DOHH2 (cell line): ENCODE measurements around the gene CD79B.
"Not testable (repeated sequence)": the region's sequence is repeated elsewhere in the genome, so short reads cannot be mapped to it uniquely, and the experiment has no call there.

Experiments
- H3F3A ChIP-seq: fragments of 200-600 bp; sonication (generic), shearing (Covaris generic); 2 replicates; pipeline ENCODE4 v1.6.0; 2016; ENCODE audit warnings: antibody characterized with exemption, mild to moderate bottlenecking; ENCODE audit not compliant: control insufficient read depth, insufficient read depth
- H3K27ac ChIP-seq: fragments of 200-600 bp; sonication (generic); 2 replicates; pipeline ENCODE4 v1.5.1; 2014; ENCODE audit warnings: low read depth, mild to moderate bottlenecking, low read length, moderate library complexity
- H3K27me3 ChIP-seq: fragments of 200-600 bp; sonication (generic); 2 replicates; pipeline ENCODE4 v1.6.1; 2014; ENCODE audit warnings: mild to moderate bottlenecking, low read length, mixed read lengths; ENCODE audit not compliant: control insufficient read depth
- H3K36me3 ChIP-seq: fragments of 200-600 bp; sonication (generic); 2 replicates; pipeline ENCODE4 v1.6.1; 2014; ENCODE audit warnings: mild to moderate bottlenecking, low read length, moderate library complexity, mixed read lengths; ENCODE audit not compliant: control insufficient read depth
- H3K4me1 ChIP-seq: fragments of 200-600 bp; sonication (generic); 2 replicates; pipeline ENCODE4 v1.6.1; 2014; ENCODE audit warnings: mild to moderate bottlenecking, low read length, mixed read lengths; ENCODE audit not compliant: control insufficient read depth
- H3K4me2 ChIP-seq: fragments of 200-600 bp; sonication (generic); 2 replicates; pipeline ENCODE4 v1.6.0; 2014; ENCODE audit warnings: mild to moderate bottlenecking, low read length, moderate library complexity
- H3K4me3 ChIP-seq: fragments of 200-600 bp; sonication (generic); 2 replicates; pipeline ENCODE4 v1.5.1; 2014; ENCODE audit warnings: mild to moderate bottlenecking, low read length, mixed read lengths
- H3K79me2 ChIP-seq: fragments of 200-600 bp; sonication (generic); 2 replicates; pipeline ENCODE4 v1.6.1; 2014; ENCODE audit warnings: mild to moderate bottlenecking, low read length, mixed read lengths; ENCODE audit not compliant: control insufficient read depth
- H3K9me2 ChIP-seq: fragments of 200-600 bp; sonication (generic); replicated peaks from 2 replicates; pipeline ENCODE4 v1.6.1; 2014; ENCODE audit warnings: mild to moderate bottlenecking, low read length, mixed read lengths; ENCODE audit not compliant: control insufficient read depth
- H3K9me3 ChIP-seq: fragments of 200-600 bp; sonication (generic); 2 replicates; pipeline ENCODE4 v1.6.1; 2014; ENCODE audit warnings: antibody characterized with exemption, low read length, mixed read lengths; ENCODE audit not compliant: control insufficient read depth, insufficient read depth
- H4K20me1 ChIP-seq: fragments of 200-600 bp; sonication (generic); 2 replicates; pipeline ENCODE4 v1.6.0; 2014; ENCODE audit warnings: low read depth, mild to moderate bottlenecking, antibody characterized with exemption, low read length, moderate library complexity; ENCODE audit not compliant: control insufficient read depth, insufficient read depth
- CTCF ChIP-seq: fragments of 200-600 bp; sonication (generic); IDR thresholded peaks from one replicate; pipeline ENCODE4 v1.5.1; 2014; ENCODE audit warnings: antibody characterized with exemption, mild to moderate bottlenecking, low read depth, low read length; ENCODE audit not compliant: poor library complexity, severe bottlenecking
- EZH2phosphoT487 ChIP-seq: fragments of 200-600 bp; sonication (generic); IDR thresholded peaks from 2 replicates; pipeline ENCODE4 v1.6.1; 2017; ENCODE audit warnings: borderline replicate concordance, mild to moderate bottlenecking, antibody characterized with exemption, low read length, moderate library complexity, mixed read lengths

Gene CD79B

GRCh38 chr17:63919311-63919723 lies 12.8 kb downstream of the CD79B start:
- H3K4me2 ChIP-seq: peak overlapping the region; percentile 51
- H3K79me2 ChIP-seq: no peaks in the 10 kb centered on the region
- no peaks in the 10 kb centered on the region for H3K9me3 ChIP-seq
- H3K27me3 ChIP-seq: no peaks in the 10 kb centered on the region
- H3K36me3 ChIP-seq: no peaks in the 10 kb centered on the region
- no peaks in the 10 kb centered on the region for H3K9me2 ChIP-seq
- peaks cover 75% of the 10 kb centered on the region for H3K4me1 ChIP-seq
- TF ChIP-seq EZH2phosphoT487: no peak
- TF ChIP-seq CTCF: peak; percentile 87
- peaks cover 7% of the 10 kb centered on the region for H3F3A ChIP-seq
- no peak overlapping the region for H3K27ac ChIP-seq
- H3K4me3 ChIP-seq: no peak overlapping the region
- H4K20me1 ChIP-seq: no peaks in the 10 kb centered on the region

- peak within 1 kb of the TSS; percentile 51 for H3K4me2 ChIP-seq
- not testable (repeated sequence) for H3K27ac ChIP-seq, H3F3A ChIP-seq, H3K9me2 ChIP-seq, H4K20me1 ChIP-seq, H3K27me3 ChIP-seq, H3K79me2 ChIP-seq, H3K4me3 ChIP-seq, H3K36me3 ChIP-seq, H3K9me3 ChIP-seq
- H3K4me1 ChIP-seq: peaks cover 72% of the 10 kb centered on the region
Measured at GRCh38 chr17:63918789-63919305, 13.3 kb downstream of the CD79B start, which contains the start of gene GH1. TSS of gene GH1 (minus strand) at chr17:63918839. CDS start at chr17:63918776, 63 bp downstream.

- Histone ChIP-seq H3F3A (peaks cover 7% of the 10 kb centered on the region), H3K4me2 (no peak overlapping the region), H3K27me3 (no peaks in the 10 kb centered on the region), H3K4me3 (no peak overlapping the region), H3K27ac (no peak overlapping the region), H3K79me2 (no peaks in the 10 kb centered on the region), H3K36me3 (no peaks in the 10 kb centered on the region), H3K9me2 (no peaks in the 10 kb centered on the region), H3K9me3 (no peaks in the 10 kb centered on the region), H3K4me1 (peaks cover 66% of the 10 kb centered on the region), H4K20me1 (no peaks in the 10 kb centered on the region)
- no peak for TF ChIP-seq CTCF
- TF ChIP-seq EZH2phosphoT487: no peak
Measured at GRCh38 chr17:63918305-63918704, 13.8 kb downstream of the CD79B start.

GRCh38 chr17:63917646-63918045 lies 14.5 kb downstream of the CD79B start:
- H3K9me3 ChIP-seq: no peaks in the 10 kb centered on the region
- no peaks in the 10 kb centered on the region for H3K79me2 ChIP-seq
- H3K4me1 ChIP-seq: peaks cover 60% of the 10 kb centered on the region
- H3K9me2 ChIP-seq: no peaks in the 10 kb centered on the region
- no peak overlapping the region for H3K27ac ChIP-seq
- H3K36me3 ChIP-seq: no peaks in the 10 kb centered on the region
- H4K20me1 ChIP-seq: no peaks in the 10 kb centered on the region
- H3K27me3 ChIP-seq: no peaks in the 10 kb centered on the region
- TF ChIP-seq CTCF: no peak
- TF ChIP-seq EZH2phosphoT487: no peak
- peaks cover 3% of the 10 kb centered on the region; the same call in 1 of the 2 replicates for H3F3A ChIP-seq
- H3K4me2 ChIP-seq: no peak overlapping the region
- H3K4me3 ChIP-seq: no peak overlapping the region

GRCh38 chr17:63917206-63917605 lies 14.9 kb downstream of the CD79B start:
- H3K9me3 ChIP-seq, H3K27ac ChIP-seq, H3F3A ChIP-seq, H4K20me1 ChIP-seq, H3K27me3 ChIP-seq, H3K79me2 ChIP-seq, H3K36me3 ChIP-seq, H3K4me3 ChIP-seq, H3K4me2 ChIP-seq, H3K9me2 ChIP-seq: not testable (repeated sequence)
- H3K4me1 ChIP-seq: peaks cover 55% of the 10 kb centered on the region
